Osteocyte (in vitro differentiated cells): ENCODE results near the gene SECISBP2L. TPM values are rescaled to one million over a fixed set of nuclear protein-coding genes. Genes with fewer than 3 reads are reported as not detected.
A peak's percentile ranks its signal among the peaks of the same experiment; 100 is the strongest.

Source experiments
- DNase-seq: peaks from one replicate; pipeline ENCODE4 v3.0.0; 2021; ENCODE audit warnings: mixed read lengths; ENCODE audit not compliant: unreplicated experiment; ENCODE audit errors: extremely low spot score
- H3K27ac Mint-ChIP-seq: one replicate; pipeline ENCODE4 v1.8.0; 2021; ENCODE audit warnings: mild to moderate bottlenecking, mixed read lengths; ENCODE audit not compliant: unreplicated experiment
- H3K27me3 Mint-ChIP-seq: one replicate; pipeline ENCODE4 v1.8.0; 2021; ENCODE audit warnings: mixed read lengths; ENCODE audit not compliant: unreplicated experiment
- H3K36me3 Mint-ChIP-seq: one replicate; pipeline ENCODE4 v1.8.0; 2021; ENCODE audit warnings: mixed read lengths; ENCODE audit not compliant: unreplicated experiment
- H3K4me1 Mint-ChIP-seq: one replicate; pipeline ENCODE4 v1.8.0; 2021; ENCODE audit warnings: mixed read lengths; ENCODE audit not compliant: unreplicated experiment
- H3K4me3 Mint-ChIP-seq: one replicate; pipeline ENCODE4 v1.8.0; 2021; ENCODE audit warnings: mild to moderate bottlenecking, moderate library complexity, mixed read lengths; ENCODE audit not compliant: unreplicated experiment
- H3K9me3 Mint-ChIP-seq: one replicate; pipeline ENCODE4 v1.8.0; 2021; ENCODE audit warnings: mixed read lengths; ENCODE audit not compliant: unreplicated experiment
- CTCF ChIP-seq: fragments of 200-600 bp; sonication (generic); IDR thresholded peaks from 2 replicates; pipeline ENCODE4 v1.5.0; 2021; ENCODE audit warnings: antibody characterized with exemption, mild to moderate bottlenecking, moderate library complexity
- total RNA-seq: library from RNA; stranded (reverse); gene quantifications from 2 replicates; pipeline ENCODE4 v1.2.1, GENCODE V29; 2021

The SECISBP2L gene
- total RNA-seq, 1 donor from 2014 or later = 47.7 TPM

GRCh38 chr15:49038382-49038781 lies 7.9 kb downstream of the SECISBP2L start:
- Mint-ChIP-seq H3K36me3 (peaks cover 21% of the 10 kb centered on the region), H3K4me3 (no peak overlapping the region), H3K27me3 (no peaks in the 10 kb centered on the region), H3K9me3 (no peaks in the 10 kb centered on the region), H3K27ac (no peak overlapping the region), H3K4me1 (peaks cover 46% of the 10 kb centered on the region)
- DNase-seq = no peak
- TF ChIP-seq CTCF = no peak

- peak overlapping the region; percentile 27 for H3K27ac Mint-ChIP-seq
- no peak overlapping the region for H3K4me3 Mint-ChIP-seq
Observed at GRCh38 chr15:49037546-49037940, 8.7 kb downstream of the SECISBP2L start.

GRCh38 chr15:49036650-49037545 lies 9.3 kb downstream of the SECISBP2L start:
- DNase-seq = no peak
- peaks cover 25% of the 10 kb centered on the region for H3K36me3 Mint-ChIP-seq
- H3K27ac Mint-ChIP-seq = peak overlapping the region; percentile 18
- no peaks in the 10 kb centered on the region for H3K27me3 Mint-ChIP-seq
- TF ChIP-seq CTCF = no peak
- peaks cover 41% of the 10 kb centered on the region for H3K4me1 Mint-ChIP-seq
- H3K9me3 Mint-ChIP-seq = no peaks in the 10 kb centered on the region
- no peak overlapping the region for H3K4me3 Mint-ChIP-seq

More at GRCh38 chr15:49037546-49037940, 8.7 kb downstream of the SECISBP2L start:
- no peak for TF ChIP-seq CTCF
- no peak for DNase-seq
- Mint-ChIP-seq H3K36me3 (peaks cover 25% of the 10 kb centered on the region), H3K9me3 (no peaks in the 10 kb centered on the region), H3K27me3 (no peaks in the 10 kb centered on the region), H3K4me1 (peaks cover 45% of the 10 kb centered on the region)

- Mint-ChIP-seq H3K4me1 (peaks cover 33% of the 10 kb centered on the region), H3K4me3 (no peak overlapping the region), H3K27me3 (no peaks in the 10 kb centered on the region), H3K27ac (no peak overlapping the region), H3K36me3 (peaks cover 26% of the 10 kb centered on the region), H3K9me3 (no peaks in the 10 kb centered on the region)
- TF ChIP-seq CTCF = no peak
- no peak for DNase-seq
Observed at GRCh38 chr15:49035825-49036224, 10.4 kb downstream of the SECISBP2L start.

GRCh38 chr15:49032601-49033145 lies 13.6 kb downstream of the SECISBP2L start:
- peaks cover 19% of the 10 kb centered on the region for H3K4me1 Mint-ChIP-seq
- TF ChIP-seq CTCF = no peak

More at GRCh38 chr15:49032601-49033145, 13.6 kb downstream of the SECISBP2L start:
- H3K27me3 Mint-ChIP-seq = no peaks in the 10 kb centered on the region
- DNase-seq = no peak
- H3K9me3 Mint-ChIP-seq = no peaks in the 10 kb centered on the region
- H3K36me3 Mint-ChIP-seq = peaks cover 43% of the 10 kb centered on the region
- no peak overlapping the region for H3K4me3 Mint-ChIP-seq
- H3K27ac Mint-ChIP-seq = no peak overlapping the region
